ENCODE measurements around the gene TUBGCP6.

Gene TUBGCP6

GRCh38 chr22:50227579-50228215 is 17.1 kb downstream of the TUBGCP6 start:
- no peak for DNase-seq

GRCh38 chr22:50226875-50227165 is 18.0 kb downstream of the TUBGCP6 start:
- Histone ChIP-seq H3K27me3 (no peaks in the 10 kb centered on the region), H3K4me1 (no peaks in the 10 kb centered on the region), H3K36me3 (peaks cover 38% of the 10 kb centered on the region), H3K4me3 (ENCODE audit: low read depth, low read length) (no peak overlapping the region), H3K9me3 (no peaks in the 10 kb centered on the region)
- no peak for TF ChIP-seq CTCF (IDR thresholded peaks at IDR 0.05; ENCODE audit: low read depth, low read length)
- DNase-seq: no peak

More at GRCh38 chr22:50227579-50228215, 17.1 kb downstream of the TUBGCP6 start:
- TF ChIP-seq CTCF (IDR thresholded peaks at IDR 0.05; ENCODE audit: low read depth, low read length): no peak
- peaks cover 29% of the 10 kb centered on the region for H3K36me3 ChIP-seq
- no peaks in the 10 kb centered on the region for H3K4me1 ChIP-seq
- no peaks in the 10 kb centered on the region for H3K9me3 ChIP-seq
- H3K4me3 ChIP-seq (ENCODE audit: low read depth, low read length): no peak overlapping the region
- H3K27me3 ChIP-seq: no peaks in the 10 kb centered on the region

- no peaks in the 10 kb centered on the region for H3K9me3 ChIP-seq
- no peak for TF ChIP-seq CTCF (IDR thresholded peaks at IDR 0.05; ENCODE audit: low read depth, low read length)
- no peak for DNase-seq
- no peak overlapping the region for H3K4me3 ChIP-seq (ENCODE audit: low read depth, low read length)
- peaks cover 42% of the 10 kb centered on the region for H3K36me3 ChIP-seq
- no peaks in the 10 kb centered on the region for H3K4me1 ChIP-seq
- no peaks in the 10 kb centered on the region for H3K27me3 ChIP-seq
These were observed 18.6 kb downstream of the TUBGCP6 start for GRCh38 chr22:50226063-50226874.

GRCh38 chr22:50225200-50225969 is 19.4 kb downstream of the TUBGCP6 start:
- Histone ChIP-seq H3K27me3 (no peaks in the 10 kb centered on the region), H3K36me3 (peaks cover 47% of the 10 kb centered on the region), H3K4me3 (ENCODE audit: low read depth, low read length) (no peak overlapping the region), H3K4me1 (no peaks in the 10 kb centered on the region), H3K9me3 (no peaks in the 10 kb centered on the region)
- no peak for TF ChIP-seq CTCF (IDR thresholded peaks at IDR 0.05; ENCODE audit: low read depth, low read length)
- no peak for DNase-seq

GRCh38 chr22:50224071-50224470 is 20.8 kb downstream of the TUBGCP6 start:
- TF ChIP-seq CTCF (IDR thresholded peaks at IDR 0.05; ENCODE audit: low read depth, low read length): no peak
- H3K9me3 ChIP-seq: no peaks in the 10 kb centered on the region
- no peak for DNase-seq
- peaks cover 55% of the 10 kb centered on the region for H3K36me3 ChIP-seq
- H3K4me1 ChIP-seq: peaks cover 8% of the 10 kb centered on the region; the same call in 1 of the 2 replicates
- no peaks in the 10 kb centered on the region for H3K27me3 ChIP-seq
- H3K4me3 ChIP-seq (ENCODE audit: low read depth, low read length): no peak overlapping the region

Measured in BE2C (cell line).